ENCODE measurements around the gene TMEM163.

Gene TMEM163

DNA sequence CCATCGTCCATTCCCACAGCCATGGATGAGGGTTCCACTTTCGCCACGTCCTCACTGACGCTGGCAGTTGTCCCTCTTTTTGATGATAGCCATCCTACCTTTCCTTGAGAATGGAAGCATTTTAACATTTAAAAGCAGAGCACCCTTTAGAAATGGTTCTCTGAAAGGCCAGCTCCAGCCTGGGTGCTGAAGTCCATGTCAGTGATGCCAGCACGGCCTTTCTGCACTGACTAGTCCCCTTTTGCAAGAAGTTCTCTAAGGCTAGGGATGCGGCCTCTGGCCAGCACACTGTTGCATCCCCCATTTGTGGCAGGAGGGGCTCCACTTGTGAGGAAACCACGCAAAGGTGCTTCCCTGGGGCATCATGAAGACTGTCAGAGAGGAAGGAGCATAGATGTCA lies 261.4 kb downstream of the TMEM163 start:
- no peak for DNase-seq (ENCODE audit: extremely low spot score)
- POLR2A ChIA-PET, result no interaction called here
- TF ChIP-seq, protein P1, sequence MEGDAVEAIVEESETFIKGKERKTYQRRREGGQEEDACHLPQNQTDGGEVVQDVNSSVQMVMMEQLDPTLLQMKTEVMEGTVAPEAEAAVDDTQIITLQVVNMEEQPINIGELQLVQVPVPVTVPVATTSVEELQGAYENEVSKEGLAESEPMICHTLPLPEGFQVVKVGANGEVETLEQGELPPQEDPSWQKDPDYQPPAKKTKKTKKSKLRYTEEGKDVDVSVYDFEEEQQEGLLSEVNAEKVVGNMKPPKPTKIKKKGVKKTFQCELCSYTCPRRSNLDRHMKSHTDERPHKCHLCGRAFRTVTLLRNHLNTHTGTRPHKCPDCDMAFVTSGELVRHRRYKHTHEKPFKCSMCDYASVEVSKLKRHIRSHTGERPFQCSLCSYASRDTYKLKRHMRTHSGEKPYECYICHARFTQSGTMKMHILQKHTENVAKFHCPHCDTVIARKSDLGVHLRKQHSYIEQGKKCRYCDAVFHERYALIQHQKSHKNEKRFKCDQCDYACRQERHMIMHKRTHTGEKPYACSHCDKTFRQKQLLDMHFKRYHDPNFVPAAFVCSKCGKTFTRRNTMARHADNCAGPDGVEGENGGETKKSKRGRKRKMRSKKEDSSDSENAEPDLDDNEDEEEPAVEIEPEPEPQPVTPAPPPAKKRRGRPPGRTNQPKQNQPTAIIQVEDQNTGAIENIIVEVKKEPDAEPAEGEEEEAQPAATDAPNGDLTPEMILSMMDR (IDR thresholded peaks at IDR 0.05; ENCODE audit: control extremely low read depth, extremely low read depth, low read depth, missing control alignments), result no peak
- CTCF ChIA-PET, result interaction anchor here (0.7 kb wide), 1 partner anchor 10 kb away, joined by 3 read pairs; no protein-coding TSS in a partner anchor

DNA sequence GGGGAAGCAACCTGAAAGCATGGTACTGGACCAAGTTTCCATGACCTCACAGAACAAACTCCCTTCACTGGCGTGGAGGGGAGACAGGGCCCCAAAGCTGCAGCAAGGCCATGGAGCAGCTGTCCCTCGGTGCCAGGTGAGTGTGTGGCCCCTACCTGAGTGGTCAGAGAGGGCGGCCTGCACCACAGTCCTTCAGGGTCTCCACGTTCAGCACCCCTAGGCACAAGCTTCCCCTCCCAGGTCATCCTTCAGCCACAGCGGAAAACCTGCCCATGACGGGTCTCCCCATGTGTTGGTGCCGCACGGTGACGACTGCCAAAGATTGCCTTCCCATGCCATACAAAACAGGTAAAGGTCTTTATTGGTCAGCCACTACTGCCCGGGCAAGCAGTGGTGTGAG lies 263.4 kb downstream of the TMEM163 start:
- no peak for DNase-seq (ENCODE audit: extremely low spot score)
- CTCF ChIA-PET, result interaction anchor here (1.0 to 2.2 kb wide), 6 partner anchors 11 to 569 kb away, joined by 3 to 9 read pairs (median 4); no protein-coding TSS in a partner anchor
- TF ChIP-seq, protein P1 (IDR thresholded peaks at IDR 0.05; ENCODE audit: control extremely low read depth, extremely low read depth, low read depth, missing control alignments), result no peak
- POLR2A ChIA-PET, result no interaction called here

DNA sequence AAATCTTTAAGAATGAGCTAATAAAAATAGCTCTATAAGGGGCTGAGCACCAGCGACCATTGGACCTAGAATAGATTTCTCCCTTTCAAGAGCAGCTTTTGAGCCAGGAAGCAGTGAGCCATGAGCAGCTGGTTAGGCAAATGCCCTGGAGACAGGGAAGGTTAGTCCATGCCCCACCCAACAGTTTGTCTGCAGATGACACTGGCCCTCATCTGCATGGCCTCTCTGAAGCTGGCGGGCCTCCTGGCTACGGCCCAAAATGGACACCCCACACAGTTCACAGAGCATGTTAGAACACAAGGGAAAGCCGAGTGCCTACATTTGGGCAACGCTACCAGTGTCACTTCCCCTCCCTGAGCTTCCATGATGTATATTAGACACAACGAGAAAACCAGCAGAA lies 263.9 kb downstream of the TMEM163 start:
- TF ChIP-seq, protein P1 (IDR thresholded peaks at IDR 0.05; ENCODE audit: control extremely low read depth, extremely low read depth, low read depth, missing control alignments), result no peak
- ChIA-PET CTCF (interaction anchor here (1.0 to 2.2 kb wide), 7 partner anchors 12 to 568 kb away, joined by 3 to 9 read pairs (median 4); no protein-coding TSS in a partner anchor), POLR2A (no interaction called here)
- no peak for DNase-seq (ENCODE audit: extremely low spot score)

DNA sequence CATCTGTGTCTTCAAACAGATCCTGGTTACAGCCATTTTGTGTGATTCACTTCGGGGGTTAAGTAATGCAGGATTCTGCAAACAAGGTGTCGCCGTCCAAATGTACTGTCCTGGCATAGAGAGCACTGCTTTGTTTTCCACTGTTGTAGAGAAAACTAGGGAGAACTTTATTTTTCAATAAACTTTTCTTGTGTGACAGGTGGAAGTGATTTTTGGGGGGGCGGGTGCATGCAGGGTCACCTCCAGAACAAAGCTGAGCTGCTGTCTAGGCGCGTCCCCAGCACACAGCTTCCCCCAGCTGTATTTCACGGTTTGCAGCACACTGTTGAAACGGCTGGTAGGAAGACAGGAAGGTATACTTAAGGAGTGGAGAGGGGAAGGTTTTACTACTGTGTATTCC lies 264.4 kb downstream of the TMEM163 start:
- ChIA-PET POLR2A (no interaction called here), CTCF (interaction anchor here (1.0 to 5.0 kb wide), 7 partner anchors 12 to 345 kb away, joined by 3 to 28 read pairs (median 4); no protein-coding TSS in a partner anchor)
- TF ChIP-seq, protein P1 (IDR thresholded peaks at IDR 0.05; ENCODE audit: control extremely low read depth, extremely low read depth, low read depth, missing control alignments), result no peak
- no peak for DNase-seq (ENCODE audit: extremely low spot score)

DNA sequence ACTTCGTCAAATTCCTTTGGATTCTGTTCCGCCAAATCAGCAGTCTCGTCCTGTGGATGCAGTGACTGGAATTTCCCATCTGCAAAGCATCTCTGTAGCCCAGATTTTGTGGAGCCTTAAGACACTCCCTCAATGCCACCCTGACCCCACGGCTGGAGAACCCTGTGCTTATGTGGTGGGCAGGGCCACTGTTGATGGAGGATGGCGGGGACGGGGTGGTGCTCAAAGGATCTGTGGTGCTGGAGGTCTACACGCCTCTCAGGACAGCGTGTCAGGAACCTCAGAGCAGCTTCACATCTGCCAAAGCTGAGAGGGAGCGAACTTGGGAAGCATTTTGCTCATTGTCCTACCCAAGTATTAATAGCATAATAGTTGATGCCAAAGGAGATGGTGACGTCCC lies 264.8 kb downstream of the TMEM163 start:
- POLR2A ChIA-PET, result no interaction called here

DNA sequence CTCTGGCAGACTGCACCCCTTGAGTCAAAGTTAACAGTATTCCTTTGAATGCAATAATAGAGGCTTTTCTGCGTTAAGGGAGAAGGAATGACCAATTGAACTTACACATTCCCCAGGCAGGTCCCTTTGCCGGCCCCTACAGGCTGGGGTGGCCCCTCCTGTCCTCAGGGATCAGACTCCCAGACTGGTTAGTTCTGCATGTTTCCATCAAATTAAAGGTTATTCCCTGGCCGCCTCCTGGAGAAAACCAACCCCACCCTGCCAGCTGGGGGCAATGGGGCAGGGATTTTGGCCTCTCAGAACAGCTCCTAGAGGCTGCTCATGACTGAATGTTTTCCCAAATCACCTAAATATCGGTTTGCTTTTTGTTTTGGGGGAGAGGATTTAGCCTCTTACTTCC lies 265.3 kb downstream of the TMEM163 start:
- POLR2A ChIA-PET, result no interaction called here
- no peak for DNase-seq (ENCODE audit: extremely low spot score)
- CTCF ChIA-PET, result interaction anchor here (1.0 to 7.3 kb wide), 10 partner anchors 9 to 463 kb away, joined by 3 to 59 read pairs (median 26); no protein-coding TSS in a partner anchor
- TF ChIP-seq, protein P1 (IDR thresholded peaks at IDR 0.05; ENCODE audit: control extremely low read depth, extremely low read depth, low read depth, missing control alignments), result no peak

More for the DNA sequence above, 264.8 kb downstream of the TMEM163 start:
- DNase-seq (ENCODE audit: extremely low spot score), result no peak
- TF ChIP-seq, protein P1 (IDR thresholded peaks at IDR 0.05; ENCODE audit: control extremely low read depth, extremely low read depth, low read depth, missing control alignments), result no peak
- CTCF ChIA-PET, result interaction anchor here (1.2 to 5.5 kb wide), 4 partner anchors 42 to 344 kb away, joined by 3 to 49 read pairs (median 16); no protein-coding TSS in a partner anchor
